SK-N-SH treated with all-trans-retinoic acid at 6 μM for 48 hours (cell line): ENCODE data around the gene UVRAG.
A peak's percentile ranks its signal among the peaks of the same experiment; 100 is the strongest.

Source experiments
- ATAC-seq: fragments of 200-7000 bp; cut with Tn5 transposase; 3 replicates; pipeline ENCODE4 v1.9.1; 2020; ENCODE audit warnings: mild to moderate bottlenecking, moderate library complexity
- ARNTL ChIP-seq: fragments of 450-650 bp; formaldehyde crosslinking; IDR thresholded peaks from 2 replicates; pipeline ENCODE4 v1.5.0; 2020; ENCODE audit warnings: low read depth, mild to moderate bottlenecking, moderate library complexity, borderline replicate concordance
- BACH2 ChIP-seq: fragments of 250-450 bp; sonication (Bioruptor Pico); IDR thresholded peaks from 2 replicates; pipeline ENCODE4 v1.9.0; 2021; ENCODE audit warnings: mild to moderate bottlenecking, borderline replicate concordance
- CSDC2 ChIP-seq: fragments of 250-450 bp; sonication (Bioruptor Pico); IDR thresholded peaks from 2 replicates; pipeline ENCODE4 v1.5.0; 2020; ENCODE audit warnings: mild to moderate bottlenecking, moderate library complexity
- CSRNP3 ChIP-seq: fragments of 250-450 bp; sonication (Bioruptor Pico); IDR thresholded peaks from 2 replicates; pipeline ENCODE4 v1.5.1; 2021; ENCODE audit warnings: mild to moderate bottlenecking, moderate library complexity
- ESRRG ChIP-seq: fragments of 250-450 bp; sonication (Bioruptor Pico); IDR thresholded peaks from 2 replicates; pipeline ENCODE4 v1.6.1; 2021; ENCODE audit warnings: mild to moderate bottlenecking
- GLIS3 ChIP-seq: fragments of 250-450 bp; sonication (Bioruptor Pico); IDR thresholded peaks from 2 replicates; pipeline ENCODE4 v1.5.0; 2020; ENCODE audit warnings: mild to moderate bottlenecking, moderate library complexity
- ISL1 ChIP-seq: fragments of 250-450 bp; sonication (Bioruptor Pico); IDR thresholded peaks from 2 replicates; pipeline ENCODE4 v2.1.2; 2022; ENCODE audit warnings: mild to moderate bottlenecking, moderate library complexity
- PATZ1 ChIP-seq: fragments of 250-450 bp; sonication (Bioruptor Pico); IDR thresholded peaks from 2 replicates; pipeline ENCODE4 v1.8.0; 2020; ENCODE audit warnings: mild to moderate bottlenecking, moderate library complexity, borderline replicate concordance
- POU6F1 ChIP-seq: fragments of 250-450 bp; sonication (Bioruptor Pico); IDR thresholded peaks from 2 replicates; pipeline ENCODE4 v1.8.0; 2021; ENCODE audit warnings: low read depth, mild to moderate bottlenecking, moderate library complexity, borderline replicate concordance
- PPARA ChIP-seq: fragments of 250-450 bp; sonication (Bioruptor Pico); IDR thresholded peaks from 2 replicates; pipeline ENCODE4 v1.5.0; 2020; ENCODE audit warnings: mild to moderate bottlenecking, borderline replicate concordance
- RARB ChIP-seq: fragments of 250-450 bp; sonication (Bioruptor Pico); IDR thresholded peaks from 2 replicates; pipeline ENCODE4 v1.8.0; 2021; ENCODE audit warnings: mild to moderate bottlenecking, moderate library complexity
- SNAI2 ChIP-seq: fragments of 250-450 bp; sonication (Bioruptor Pico); IDR thresholded peaks from 2 replicates; pipeline ENCODE4 v1.5.0; 2020; ENCODE audit warnings: mild to moderate bottlenecking, moderate library complexity
- TCF4 ChIP-seq: fragments of 250-450 bp; sonication (Bioruptor Pico); IDR thresholded peaks from 2 replicates; pipeline ENCODE4 v1.8.0; 2021; ENCODE audit warnings: mild to moderate bottlenecking, moderate library complexity, borderline replicate concordance
- ZC3H10 ChIP-seq: fragments of 250-450 bp; sonication (Bioruptor Pico); IDR thresholded peaks from 2 replicates; pipeline ENCODE4 v1.5.1; 2021; ENCODE audit warnings: mild to moderate bottlenecking, moderate library complexity
- ZFP3 ChIP-seq: fragments of 250-450 bp; sonication (Bioruptor Pico); IDR thresholded peaks from 2 replicates; pipeline ENCODE4 v1.5.0; 2020; ENCODE audit warnings: mild to moderate bottlenecking, moderate library complexity
- ZFP30 ChIP-seq: fragments of 450-650 bp; formaldehyde crosslinking; IDR thresholded peaks from 2 replicates; pipeline ENCODE4 v1.5.0; 2022; ENCODE audit warnings: mild to moderate bottlenecking, moderate library complexity
- ZNF565 ChIP-seq: fragments of 450-650 bp; formaldehyde crosslinking; conservative IDR thresholded peaks from 2 replicates; pipeline ENCODE4 v1.5.0; 2020; ENCODE audit warnings: low read depth, mild to moderate bottlenecking, moderate library complexity
- ZNF70 ChIP-seq: fragments of 450-650 bp; formaldehyde crosslinking; IDR thresholded peaks from 2 replicates; pipeline ENCODE4 v1.5.0; 2020; ENCODE audit warnings: mild to moderate bottlenecking, moderate library complexity
- ZNF8 ChIP-seq: fragments of 450-650 bp; formaldehyde crosslinking; IDR thresholded peaks from 2 replicates; pipeline ENCODE4 v1.5.0; 2020; ENCODE audit warnings: mild to moderate bottlenecking, moderate library complexity

UVRAG gene

DNA sequence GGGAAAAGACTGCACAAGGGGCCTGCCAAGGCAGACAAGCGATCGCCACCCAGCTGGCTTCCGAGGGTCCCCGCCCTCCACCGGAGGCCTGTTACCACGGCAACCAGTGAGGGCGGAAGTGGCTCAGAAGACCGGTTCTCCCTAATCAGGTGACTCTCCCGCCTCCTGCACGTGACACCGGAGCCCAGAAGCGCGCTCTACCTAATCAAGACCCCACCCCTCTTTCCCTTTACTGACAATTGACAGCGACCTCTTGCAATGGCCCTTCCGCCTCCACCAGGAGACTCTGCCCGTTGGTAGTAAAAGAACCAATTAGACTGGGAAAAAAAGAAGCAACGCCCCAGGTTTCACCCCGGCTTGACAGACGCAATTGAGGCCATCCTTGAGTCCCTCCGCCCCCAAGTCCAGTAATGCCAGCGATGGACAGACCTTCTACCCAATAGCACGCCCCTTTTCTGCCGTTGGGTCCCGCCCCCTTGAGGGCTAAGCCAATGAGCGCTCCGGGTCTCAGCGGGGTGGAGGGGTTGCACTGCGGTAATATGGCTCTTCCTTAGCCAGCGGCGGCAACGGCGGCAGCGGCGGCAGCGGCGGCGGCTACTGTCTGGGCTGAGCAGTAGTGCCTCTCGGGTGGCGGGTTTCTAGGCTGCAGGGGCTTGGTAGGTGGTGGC is at the start of gene UVRAG:
UVRAG (plus strand) TSS at position 534 of the 668 bp plus-strand sequence. CDS start 198 bp downstream, outside the sequence.
- peak; percentile 93 for ATAC-seq
- no peak for TF ChIP-seq PPARA
- TF ChIP-seq ZNF8 (CRISPR knock-in tag) = no peak
- TF ChIP-seq ZC3H10 (CRISPR knock-in tag) = no peak
- TF ChIP-seq BACH2 = no peak
- no peak for TF ChIP-seq ZNF70 (CRISPR knock-in tag)
- no peak for TF ChIP-seq POU6F1 (CRISPR knock-in tag)
- TF ChIP-seq ZFP3 (CRISPR knock-in tag) = no peak
- TF ChIP-seq TCF4 (CRISPR knock-in tag) = no peak

GRCh38 chr11:75766443-75767227 is 48.4 kb upstream of the UVRAG start:
- TF ChIP-seq ZFP30 (CRISPR knock-in tag) = no peak
- no peak for TF ChIP-seq RARB
- no peak for TF ChIP-seq GLIS3 (CRISPR knock-in tag)
- TF ChIP-seq ESRRG = no peak
- no peak for TF ChIP-seq BACH2
- no peak for TF ChIP-seq PATZ1 (CRISPR knock-in tag)
- TF ChIP-seq ZNF565 (CRISPR knock-in tag) = no peak
- TF ChIP-seq CSRNP3 (CRISPR knock-in tag) = no peak
- TF ChIP-seq TCF4 (CRISPR knock-in tag) = no peak
- no peak for TF ChIP-seq ISL1
- no peak for TF ChIP-seq POU6F1 (CRISPR knock-in tag)
- TF ChIP-seq ARNTL (CRISPR knock-in tag) = no peak
- no peak for TF ChIP-seq ZNF8 (CRISPR knock-in tag)
- no peak for ATAC-seq

GRCh38 chr11:75767228-75767572 is 47.8 kb upstream of the UVRAG start:
- TF ChIP-seq CSDC2 (CRISPR knock-in tag) (no peak), PATZ1 (CRISPR knock-in tag) (no peak), ARNTL (CRISPR knock-in tag) (no peak), ZNF70 (CRISPR knock-in tag) (no peak), ZNF8 (CRISPR knock-in tag) (no peak), PPARA (no peak)

DNA sequence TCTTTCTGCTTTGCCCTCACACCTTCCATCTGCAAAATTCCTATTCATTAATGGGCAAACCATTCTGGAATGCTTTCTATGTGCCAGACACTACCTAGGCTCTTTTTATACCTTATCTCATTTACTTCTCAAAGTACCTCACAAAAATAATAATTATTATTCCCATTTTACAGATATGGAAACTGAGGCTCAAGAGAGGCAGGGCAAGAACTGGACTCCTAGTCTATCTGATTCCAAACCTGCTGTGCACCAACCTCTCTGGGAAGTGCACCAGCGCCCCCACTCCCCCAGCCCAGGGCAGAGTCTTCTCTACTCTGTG is 47.3 kb upstream of the UVRAG start:
- TF ChIP-seq ESRRG (no peak), PPARA (no peak), ARNTL (CRISPR knock-in tag) (no peak), BACH2 (no peak), SNAI2 (no peak)
- no peak for ATAC-seq

More at GRCh38 chr11:75767228-75767572, 47.8 kb upstream of the UVRAG start:
- no peak for ATAC-seq
